ENCODE measurements around the gene DNAH12.

GRCh38 chr3:57292159-57292896, 251.8 kb downstream of the DNAH12 start, which contains the start of gene ASB14:
- TF ChIP-seq, protein P1, sequence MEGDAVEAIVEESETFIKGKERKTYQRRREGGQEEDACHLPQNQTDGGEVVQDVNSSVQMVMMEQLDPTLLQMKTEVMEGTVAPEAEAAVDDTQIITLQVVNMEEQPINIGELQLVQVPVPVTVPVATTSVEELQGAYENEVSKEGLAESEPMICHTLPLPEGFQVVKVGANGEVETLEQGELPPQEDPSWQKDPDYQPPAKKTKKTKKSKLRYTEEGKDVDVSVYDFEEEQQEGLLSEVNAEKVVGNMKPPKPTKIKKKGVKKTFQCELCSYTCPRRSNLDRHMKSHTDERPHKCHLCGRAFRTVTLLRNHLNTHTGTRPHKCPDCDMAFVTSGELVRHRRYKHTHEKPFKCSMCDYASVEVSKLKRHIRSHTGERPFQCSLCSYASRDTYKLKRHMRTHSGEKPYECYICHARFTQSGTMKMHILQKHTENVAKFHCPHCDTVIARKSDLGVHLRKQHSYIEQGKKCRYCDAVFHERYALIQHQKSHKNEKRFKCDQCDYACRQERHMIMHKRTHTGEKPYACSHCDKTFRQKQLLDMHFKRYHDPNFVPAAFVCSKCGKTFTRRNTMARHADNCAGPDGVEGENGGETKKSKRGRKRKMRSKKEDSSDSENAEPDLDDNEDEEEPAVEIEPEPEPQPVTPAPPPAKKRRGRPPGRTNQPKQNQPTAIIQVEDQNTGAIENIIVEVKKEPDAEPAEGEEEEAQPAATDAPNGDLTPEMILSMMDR (IDR thresholded peaks at IDR 0.05), result no peak
- no peak for TF ChIP-seq POLR2A (IDR thresholded peaks at IDR 0.05)

All from right lobe of liver (tissue), 4 donors.